Ramos (cell line): Measurements from ENCODE around the gene ANKZF1.
"Not testable (repeated sequence)": the region's sequence is repeated elsewhere in the genome, so short reads cannot be mapped to it uniquely, and the experiment has no call there.

ENCODE experiments used
- in situ Hi-C: fragments of 300-500 bp; cut with MboI; formaldehyde crosslinking; loops from one replicate; pipeline ENCODE4 v1.14.3; 2022; ENCODE audit warnings: low sequenced_read_pairs; ENCODE audit not compliant: unreplicated experiment

ANKZF1 gene

GRCh38 chr2:219252900-219253752 is 23.5 kb downstream of the ANKZF1 start, which contains the start of gene TUBA4B:
TSS of gene TUBA4B (plus strand) at chr2:219253243. CDS start at chr2:219253408, 165 bp downstream.
- in situ Hi-C loops: no loop called here

GRCh38 chr2:219253753-219254589 is 24.4 kb downstream of the ANKZF1 start, which contains the start of gene TUBA4A:
TSS of gene TUBA4A (minus strand) at chr2:219253918. CDS start at chr2:219253858, 60 bp downstream.
- in situ Hi-C loops: no loop called here

- in situ Hi-C loops: no loop called here
Measured at GRCh38 chr2:219254590-219255201, 25.1 kb downstream of the ANKZF1 start.

GRCh38 chr2:219258942-219259341 is 29.3 kb downstream of the ANKZF1 start:
- in situ Hi-C loops: not testable (repeated sequence)

- in situ Hi-C loops: no loop called here
Measured at GRCh38 chr2:219261024-219261855, 31.6 kb downstream of the ANKZF1 start.

- in situ Hi-C loops: no loop called here
Measured at GRCh38 chr2:219266232-219266631, 36.6 kb downstream of the ANKZF1 start.

GRCh38 chr2:219266886-219267285 is 37.3 kb downstream of the ANKZF1 start:
- in situ Hi-C loops: no loop called here

GRCh38 chr2:219268294-219268693 is 38.7 kb downstream of the ANKZF1 start:
- in situ Hi-C loops: no loop called here

GRCh38 chr2:219269362-219270054 is 39.9 kb downstream of the ANKZF1 start:
- in situ Hi-C loops: no loop called here

GRCh38 chr2:219270055-219270372 is 40.4 kb downstream of the ANKZF1 start:
- in situ Hi-C loops: no loop called here

GRCh38 chr2:219271021-219271420 is 41.4 kb downstream of the ANKZF1 start:
- in situ Hi-C loops: no loop called here

GRCh38 chr2:219272356-219272755 is 42.8 kb downstream of the ANKZF1 start:
- in situ Hi-C loops: no loop called here

- in situ Hi-C loops: no loop called here
Measured at GRCh38 chr2:219272995-219273394, 43.4 kb downstream of the ANKZF1 start.

- in situ Hi-C loops: no loop called here
Measured at GRCh38 chr2:219273937-219274336, 44.3 kb downstream of the ANKZF1 start.

GRCh38 chr2:219274361-219274921 is 44.8 kb downstream of the ANKZF1 start:
- in situ Hi-C loops: no loop called here

- in situ Hi-C loops: no loop called here
Measured at GRCh38 chr2:219277703-219278654, 48.4 kb downstream of the ANKZF1 start.

GRCh38 chr2:219278655-219279150 is 49.1 kb downstream of the ANKZF1 start:
- in situ Hi-C loops: no loop called here
